GM18951 (cell line): ENCODE data around the gene CYP21A2.

ENCODE experiments used
- POLR2A ChIP-seq: IDR thresholded peaks from 4 replicates; pipeline ENCODE4 v1.6.1; 2011; ENCODE audit warnings: mild to moderate bottlenecking; ENCODE audit not compliant: insufficient read length, insufficient read depth; ENCODE audit errors: extremely low read depth
- in situ Hi-C: fragments of 300-500 bp; cut with MboI; formaldehyde crosslinking; loops from one replicate; pipeline ENCODE4 v1.12.0; 2022; ENCODE audit warnings: low sequenced_read_pairs, mixed read lengths, inconsistent platforms; ENCODE audit not compliant: unreplicated experiment

CYP21A2 gene

DNA sequence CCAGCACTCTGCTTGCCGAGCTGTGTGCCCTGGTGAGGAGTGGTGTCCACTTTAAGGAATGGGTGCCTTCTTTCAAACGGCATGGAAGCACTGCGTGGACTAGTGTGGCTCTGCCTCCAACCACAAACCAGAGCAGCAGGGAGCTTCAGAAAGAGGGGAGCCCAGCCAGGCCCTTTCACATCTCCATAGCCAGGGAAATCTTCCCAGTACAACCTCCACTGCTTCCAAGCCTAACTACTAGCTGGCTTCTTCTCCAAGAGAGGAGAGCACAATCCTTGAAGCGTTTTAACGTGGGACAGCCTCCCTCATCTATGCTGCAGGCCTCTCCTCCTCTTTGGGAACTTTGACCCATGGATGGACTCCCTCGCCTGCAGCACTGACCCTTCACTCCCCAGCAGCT lies 44.3 kb downstream of the CYP21A2 start:
- in situ Hi-C loops: no loop called here
- TF ChIP-seq POLR2A: no peak

DNA sequence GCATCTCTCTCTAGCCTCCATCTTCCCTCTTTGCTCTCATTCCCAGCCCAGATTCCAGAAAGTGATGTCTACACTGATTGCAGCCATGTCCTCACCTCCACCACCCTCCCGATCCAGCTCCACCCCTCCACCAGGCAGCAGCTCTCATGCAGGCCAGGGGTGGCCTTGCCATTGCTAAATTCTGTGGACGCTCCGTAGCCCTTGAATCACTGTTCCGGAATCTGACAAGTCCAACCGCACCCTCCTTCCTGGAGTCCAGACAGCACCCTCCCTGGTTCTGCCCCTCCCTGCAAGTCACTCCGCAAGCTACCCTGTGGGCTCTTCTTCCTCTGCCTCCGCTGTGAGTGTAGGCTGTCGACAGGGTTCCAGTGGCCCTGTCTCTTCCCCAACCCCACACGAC lies 44.7 kb downstream of the CYP21A2 start:
- TF ChIP-seq POLR2A: no peak
- in situ Hi-C loops: no loop called here

DNA sequence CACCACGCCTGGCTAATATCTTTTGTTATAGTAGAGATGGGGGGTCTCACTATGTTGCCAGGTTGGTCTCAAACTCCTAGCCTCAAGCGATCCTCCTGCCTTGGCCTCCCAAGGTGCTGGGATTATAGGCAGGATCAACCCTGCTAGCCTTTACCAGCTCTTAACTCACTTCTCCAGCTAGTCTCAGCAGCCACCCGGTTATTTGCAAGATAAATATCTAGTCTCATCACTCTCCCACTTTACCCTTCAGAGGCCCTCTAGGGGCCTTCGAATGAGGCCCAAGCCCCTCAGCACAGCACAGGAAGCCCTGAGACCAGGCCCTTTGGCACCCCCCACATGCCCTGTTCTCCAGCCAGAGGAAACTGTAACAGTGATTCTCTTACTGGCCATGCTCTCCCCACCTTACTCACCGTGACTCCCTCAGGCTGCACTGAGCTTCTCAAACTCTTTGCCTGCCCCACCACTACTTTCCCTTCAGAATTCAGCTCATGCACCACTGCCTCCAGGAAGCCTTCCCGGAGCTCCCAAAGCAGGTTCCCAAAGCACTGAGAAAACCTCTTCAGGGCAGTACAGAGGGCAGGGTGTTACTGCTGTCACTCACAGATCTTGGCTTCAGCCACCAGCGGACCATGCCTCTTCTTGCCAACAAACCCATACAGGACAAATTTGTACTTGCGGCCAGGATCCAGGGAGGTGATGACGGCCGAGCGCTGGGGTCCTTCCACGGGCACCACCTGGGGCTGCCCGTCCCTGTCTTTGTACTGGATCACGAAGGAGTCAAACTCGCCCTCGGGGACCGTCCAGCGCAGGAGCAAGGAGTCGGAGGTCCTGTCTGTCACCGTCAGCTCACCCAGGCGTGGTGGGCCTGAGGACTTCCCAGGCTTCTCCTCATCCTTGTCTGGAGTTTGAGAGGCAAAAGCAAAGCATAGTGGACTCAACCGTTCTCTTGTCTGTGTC lies 45.9 kb downstream of the CYP21A2 start:
- in situ Hi-C loops: no loop called here
- no peak for TF ChIP-seq POLR2A

DNA sequence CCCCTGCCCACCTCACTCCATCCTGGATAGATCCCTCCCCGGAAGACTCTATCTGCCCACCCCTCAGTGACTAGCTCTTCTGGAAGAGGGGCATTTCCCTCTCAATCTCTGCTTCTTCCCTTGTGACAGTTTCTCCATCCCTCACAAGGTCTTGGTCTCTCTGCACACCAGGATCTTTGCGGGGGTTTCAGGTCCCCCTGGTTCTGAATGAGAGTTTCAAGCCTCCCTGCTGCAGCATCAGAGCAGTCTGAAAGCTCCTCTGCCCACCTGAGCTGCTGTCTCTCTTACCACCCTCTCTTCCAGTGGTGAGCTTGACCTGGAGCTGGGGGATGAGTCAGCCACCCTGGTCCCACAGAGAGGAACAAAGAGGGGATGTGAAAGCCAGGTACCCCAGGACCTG lies 46.6 kb downstream of the CYP21A2 start:
- TF ChIP-seq POLR2A: no peak
- in situ Hi-C loops: no loop called here

DNA sequence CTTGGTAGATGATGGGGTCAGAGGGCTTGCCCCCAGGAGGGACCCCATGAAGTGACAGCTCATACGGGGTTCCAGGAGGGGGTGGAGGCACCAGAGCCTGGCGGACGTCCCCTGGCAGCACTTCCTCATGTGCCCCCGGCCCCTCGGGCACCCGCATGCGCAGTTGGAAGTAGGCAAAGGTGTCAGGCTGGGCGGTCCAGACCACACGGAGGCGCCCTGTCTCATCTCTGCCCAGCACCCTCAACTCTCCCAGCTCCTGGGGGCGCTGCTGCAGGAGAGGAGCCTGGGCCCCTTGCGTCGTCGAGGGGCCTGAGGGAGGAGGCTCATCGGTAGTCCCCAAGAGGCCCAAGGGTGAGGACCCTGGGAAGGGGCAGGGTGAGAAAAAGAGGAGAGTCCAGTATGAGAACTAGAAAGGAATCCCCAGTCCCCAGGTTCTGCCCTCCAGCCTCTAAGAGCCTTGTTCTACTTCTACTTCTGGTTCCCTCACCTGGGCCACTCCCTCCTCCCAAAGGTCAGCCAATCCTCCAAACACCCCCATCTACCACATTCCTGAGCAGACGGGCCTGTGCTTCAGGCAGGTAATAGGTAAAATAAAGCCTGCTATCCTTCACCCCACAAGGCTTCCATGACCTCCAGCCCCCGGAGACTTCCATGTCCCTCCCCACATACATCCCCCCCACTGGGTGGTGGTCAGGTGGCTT lies 47.7 kb downstream of the CYP21A2 start:
- in situ Hi-C loops: no loop called here
- TF ChIP-seq POLR2A: no peak

DNA sequence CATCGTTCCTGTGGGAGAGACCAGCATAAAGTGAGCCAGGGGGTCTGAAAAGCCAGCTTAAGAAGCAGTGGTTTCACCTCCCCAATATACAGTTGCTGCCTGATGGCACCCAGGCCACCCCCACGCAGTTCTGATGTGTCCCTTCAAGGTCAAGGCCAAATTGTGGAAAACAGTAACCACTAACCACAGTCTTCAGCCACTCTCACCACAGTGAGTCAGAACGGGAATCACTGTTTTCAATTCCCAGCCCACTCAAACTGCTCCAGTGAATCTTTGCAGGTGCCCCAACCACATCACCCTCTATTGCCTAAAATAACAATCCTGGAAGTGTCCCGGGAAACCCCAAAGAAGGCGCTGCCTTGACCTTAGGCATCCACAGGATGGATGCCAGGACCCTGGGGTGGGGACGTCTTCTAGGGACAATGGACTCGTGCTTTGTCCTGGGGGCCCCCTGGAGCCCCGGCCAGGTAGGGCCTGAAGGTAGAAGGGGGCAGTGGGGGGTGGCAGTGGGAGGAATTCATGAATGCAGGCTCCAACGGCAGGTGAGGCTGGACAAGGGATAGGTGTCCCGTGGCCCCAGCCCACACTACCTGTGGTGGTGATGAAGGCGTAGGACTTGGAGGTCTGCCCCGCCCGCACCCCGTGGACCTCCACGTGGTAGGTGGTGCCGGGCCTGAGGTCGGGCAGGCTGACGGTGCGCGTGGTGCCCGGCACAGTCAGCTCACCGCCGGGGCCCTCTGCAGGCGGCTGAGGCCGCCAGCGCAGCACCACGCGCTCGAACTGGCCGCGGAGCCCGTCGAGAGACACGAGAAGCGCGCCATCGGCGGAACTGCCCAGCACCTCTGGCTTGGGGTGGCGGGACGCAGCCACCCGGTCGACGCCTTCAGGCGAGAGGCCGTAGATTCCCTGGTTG lies 48.7 kb downstream of the CYP21A2 start:
- in situ Hi-C loops: no loop called here
- no peak for TF ChIP-seq POLR2A

DNA sequence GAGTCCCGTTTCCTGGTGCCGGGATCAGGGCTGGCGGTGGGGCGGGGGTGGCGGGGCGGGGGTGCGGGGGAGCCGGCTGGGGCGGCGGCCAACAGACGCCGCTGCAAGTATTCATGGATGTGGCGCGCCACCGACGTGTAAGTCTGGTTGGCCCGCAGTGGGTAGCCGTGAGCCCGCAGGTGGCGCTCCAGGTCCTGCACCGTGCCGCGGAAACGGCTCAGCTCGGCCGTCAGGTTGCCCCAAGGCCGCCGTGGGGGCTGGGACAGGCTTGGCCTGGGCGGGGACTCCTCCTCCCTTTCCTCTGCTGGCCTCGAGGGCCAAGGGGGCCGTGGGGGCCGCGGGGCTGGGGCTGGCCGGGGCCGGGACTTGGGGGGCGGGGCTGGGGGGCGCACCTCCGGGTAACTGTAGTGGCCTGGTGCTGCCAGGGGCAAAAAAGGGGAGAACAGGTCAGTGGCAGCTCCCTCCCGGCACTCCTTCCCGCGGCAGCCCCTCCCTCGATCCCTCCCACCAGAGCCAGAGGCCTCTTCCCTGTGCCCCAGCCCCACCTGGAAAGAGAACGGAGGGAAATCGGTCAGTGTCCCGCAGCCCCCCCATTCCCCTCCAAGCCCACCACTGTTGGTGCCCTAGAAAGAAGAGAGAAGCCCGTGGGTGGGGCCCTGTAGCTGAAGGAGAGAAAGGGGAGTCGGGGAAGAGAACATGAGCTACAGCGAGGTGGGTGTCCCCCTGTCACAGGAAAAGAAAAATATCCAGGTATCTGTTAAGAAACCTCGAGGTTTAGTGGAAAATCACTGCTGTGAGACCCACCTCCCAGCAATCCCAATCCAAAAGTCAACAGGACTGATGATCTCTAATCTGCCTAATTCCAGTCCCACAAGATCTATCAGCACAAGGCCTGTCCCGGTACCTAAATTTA lies 49.6 kb downstream of the CYP21A2 start:
- in situ Hi-C loops: no loop called here
- TF ChIP-seq POLR2A: no peak

DNA sequence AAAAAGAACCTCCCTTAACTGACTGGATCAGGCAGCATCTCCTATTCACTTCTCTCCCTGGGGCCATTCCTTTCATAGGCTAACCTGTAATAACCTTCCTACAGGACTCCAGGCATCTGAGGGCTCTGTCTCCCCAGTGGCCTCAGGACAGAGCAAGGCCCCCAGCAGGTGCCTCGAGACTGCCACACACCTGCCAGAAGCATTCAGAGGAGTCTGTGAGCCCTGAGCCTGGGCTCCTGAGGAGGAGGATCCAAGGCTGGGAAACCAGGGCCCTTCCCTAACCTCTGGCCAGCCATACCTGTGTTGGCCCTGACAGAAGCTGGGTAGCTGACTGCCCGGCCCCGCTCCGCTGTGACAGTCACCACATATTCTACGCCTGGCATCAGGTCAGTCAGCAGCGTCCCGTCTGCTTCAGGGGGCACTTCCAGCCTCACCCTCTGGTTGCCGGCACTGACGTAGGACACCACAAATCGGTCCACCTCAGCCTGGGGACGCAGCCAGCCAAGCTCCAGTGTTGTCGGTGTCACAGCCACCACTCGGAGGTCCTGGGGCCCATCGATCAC lies 50.4 kb downstream of the CYP21A2 start:
- TF ChIP-seq POLR2A: no peak
- in situ Hi-C loops: no loop called here

DNA sequence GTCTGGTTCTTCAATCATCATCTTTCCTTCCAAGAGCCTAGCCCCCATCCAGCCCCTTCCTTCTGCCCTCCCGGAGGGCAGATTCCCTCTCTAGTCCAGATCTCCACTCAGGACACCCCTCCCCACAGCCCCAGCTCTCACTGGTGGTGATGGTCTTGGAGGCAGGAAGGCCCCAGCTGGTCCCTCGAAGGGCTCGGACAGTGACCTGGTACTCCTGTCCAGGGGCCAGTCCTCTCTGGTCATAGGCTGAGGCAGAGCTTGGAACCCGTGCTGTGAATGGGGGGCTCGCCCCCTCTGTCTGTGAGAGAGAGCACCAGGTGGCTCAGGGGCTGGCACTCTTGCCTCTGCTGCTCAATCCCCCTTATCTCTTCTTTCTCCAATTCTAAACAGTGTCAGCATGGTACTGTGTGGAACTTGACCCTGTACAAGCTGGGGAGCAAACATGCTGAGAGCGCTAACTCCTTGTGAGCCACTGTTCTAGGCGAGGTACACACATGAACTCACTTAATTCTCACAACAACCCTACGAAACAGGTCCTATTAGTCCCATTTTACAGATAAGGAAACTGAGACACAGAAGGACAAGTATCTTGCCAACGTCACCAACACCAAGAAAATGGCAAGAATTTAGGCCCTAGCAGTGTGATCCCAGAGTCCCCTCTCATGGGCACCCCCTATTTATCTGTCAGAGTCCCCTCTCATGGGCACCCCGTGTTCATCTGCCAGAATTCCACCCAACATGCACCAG lies 51.0 kb downstream of the CYP21A2 start:
- in situ Hi-C loops: no loop called here
- no peak for TF ChIP-seq POLR2A
